GM23338 (cell line): ENCODE data around the gene RHOF. TPM values are rescaled to one million over a fixed set of nuclear protein-coding genes. Genes with fewer than 3 reads are reported as not detected.

Experiments
- ATAC-seq: fragments of 200-7000 bp; cut with Tn5 transposase; 3 replicates; pipeline ENCODE4 v1.9.1; 2020
- DNase-seq: peaks from one replicate; pipeline ENCODE4 v3.0.0-alpha.2; 2015; ENCODE audit warnings: low spot score
- H2AFZ ChIP-seq: fragments of 200-600 bp; sonication (generic); 2 replicates; pipeline ENCODE4 v1.8.0; 2016; ENCODE audit warnings: antibody characterized with exemption, mild to moderate bottlenecking, moderate library complexity
- H3F3A ChIP-seq: fragments of 200-600 bp; sonication (generic); replicated peaks from 2 replicates; pipeline ENCODE4 v1.8.0; 2017; ENCODE audit warnings: antibody characterized with exemption, mixed run types, low read depth
- H3K27ac ChIP-seq: fragments of 200-600 bp; sonication (generic); 2 replicates; pipeline ENCODE4 v1.6.1; 2016; ENCODE audit warnings: low read depth
- H3K27me3 ChIP-seq: fragments of 200-600 bp; sonication (generic); 2 replicates; pipeline ENCODE4 v1.8.0; 2016; ENCODE audit warnings: mild to moderate bottlenecking, mixed run types, moderate library complexity; ENCODE audit not compliant: insufficient read depth
- H3K36me3 ChIP-seq: fragments of 200-600 bp; sonication (generic); 2 replicates; pipeline ENCODE4 v1.8.0; 2016; ENCODE audit warnings: mild to moderate bottlenecking; ENCODE audit not compliant: insufficient read depth
- H3K4me1 ChIP-seq: fragments of 200-600 bp; sonication (generic); 2 replicates; pipeline ENCODE4 v1.8.0; 2016; ENCODE audit warnings: mild to moderate bottlenecking, moderate library complexity; ENCODE audit not compliant: insufficient read depth
- H3K4me2 ChIP-seq: fragments of 200-600 bp; sonication (generic); 2 replicates; pipeline ENCODE4 v1.7.1; 2017; ENCODE audit warnings: mixed run types
- H3K4me3 ChIP-seq: fragments of 200-600 bp; sonication (generic); 2 replicates; pipeline ENCODE4 v1.6.1; 2016; ENCODE audit warnings: mixed run types
- H3K79me2 ChIP-seq: fragments of 200-600 bp; sonication (generic); replicated peaks from 2 replicates; pipeline ENCODE4 v1.8.0; 2017; ENCODE audit warnings: mild to moderate bottlenecking; ENCODE audit not compliant: insufficient read depth
- H3K9me2 ChIP-seq: fragments of 200-600 bp; sonication (generic); 2 replicates; pipeline ENCODE4 v1.8.0; 2017; ENCODE audit not compliant: insufficient read depth
- H4K20me1 ChIP-seq: fragments of 200-600 bp; sonication (generic); replicated peaks from 2 replicates; pipeline ENCODE4 v1.8.0; 2017; ENCODE audit warnings: mild to moderate bottlenecking; ENCODE audit not compliant: insufficient read depth
- H3K27ac Mint-ChIP-seq: 2 replicates; pipeline ENCODE4 v1.8.0; 2020; ENCODE audit warnings: inconsistent platforms, mild to moderate bottlenecking, moderate library complexity, mixed read lengths
- H3K27me3 Mint-ChIP-seq: 3 replicates; pipeline ENCODE4 v1.8.0; 2022; ENCODE audit warnings: low read depth, mild to moderate bottlenecking, moderate library complexity, mixed read lengths, inconsistent platforms; ENCODE audit not compliant: insufficient read depth, poor library complexity
- H3K36me3 Mint-ChIP-seq: 3 replicates; pipeline ENCODE4 v1.8.0; 2021; ENCODE audit warnings: low read depth, mild to moderate bottlenecking, inconsistent platforms, moderate library complexity, mixed read lengths
- H3K4me1 Mint-ChIP-seq: 3 replicates; pipeline ENCODE4 v1.8.0; 2020; ENCODE audit warnings: mild to moderate bottlenecking, inconsistent platforms, mixed read lengths
- H3K4me3 Mint-ChIP-seq: 3 replicates; pipeline ENCODE4 v1.8.0; 2021; ENCODE audit warnings: moderate library complexity, mild to moderate bottlenecking, inconsistent platforms, mixed read lengths
- H3K9me3 Mint-ChIP-seq: 3 replicates; pipeline ENCODE4 v1.8.0; 2020; ENCODE audit warnings: moderate library complexity, mild to moderate bottlenecking, inconsistent platforms, mixed read lengths
- CREB1 ChIP-seq: fragments of 250-450 bp; sonication (Bioruptor Pico); IDR thresholded peaks from 2 replicates; pipeline ENCODE4 v1.5.0; 2020; ENCODE audit warnings: low read depth, mild to moderate bottlenecking, moderate library complexity
- NANOG ChIP-seq: IDR thresholded peaks from 2 replicates; pipeline ENCODE4 v1.6.1; 2016; ENCODE audit warnings: antibody characterized with exemption, borderline replicate concordance
- POLR2AphosphoS5 ChIP-seq: IDR thresholded peaks from 2 replicates; pipeline ENCODE4 v1.6.1; 2016; ENCODE audit warnings: antibody characterized with exemption, low read depth
- polyA plus RNA-seq: library from polyadenylated mRNA; unstranded; fragments of >200 nt; fragmentation: Nextera tagmentation; extraction: Ambion mirVana; gene quantifications from 2 replicates; pipeline ENCODE4 v1.2.1, GENCODE V29; 2016
- total RNA-seq: library from RNA; depleted of rRNA; stranded (reverse); fragments of >200 nt; shearing (Covaris generic); gene quantifications from 2 replicates; pipeline ENCODE4 v1.2.3, GENCODE V29; 2014
- TF ChIP-seq, protein P1 (sequence below): fragments of 250-450 bp; sonication (Bioruptor Pico); IDR thresholded peaks from 2 replicates; pipeline ENCODE4 v1.5.0; 2020; ENCODE audit warnings: mild to moderate bottlenecking, moderate library complexity

The RHOF gene
- total and polyA plus RNA-seq, 2 experiments from 2014 or later: 10.5 to 53.4 TPM

DNA sequence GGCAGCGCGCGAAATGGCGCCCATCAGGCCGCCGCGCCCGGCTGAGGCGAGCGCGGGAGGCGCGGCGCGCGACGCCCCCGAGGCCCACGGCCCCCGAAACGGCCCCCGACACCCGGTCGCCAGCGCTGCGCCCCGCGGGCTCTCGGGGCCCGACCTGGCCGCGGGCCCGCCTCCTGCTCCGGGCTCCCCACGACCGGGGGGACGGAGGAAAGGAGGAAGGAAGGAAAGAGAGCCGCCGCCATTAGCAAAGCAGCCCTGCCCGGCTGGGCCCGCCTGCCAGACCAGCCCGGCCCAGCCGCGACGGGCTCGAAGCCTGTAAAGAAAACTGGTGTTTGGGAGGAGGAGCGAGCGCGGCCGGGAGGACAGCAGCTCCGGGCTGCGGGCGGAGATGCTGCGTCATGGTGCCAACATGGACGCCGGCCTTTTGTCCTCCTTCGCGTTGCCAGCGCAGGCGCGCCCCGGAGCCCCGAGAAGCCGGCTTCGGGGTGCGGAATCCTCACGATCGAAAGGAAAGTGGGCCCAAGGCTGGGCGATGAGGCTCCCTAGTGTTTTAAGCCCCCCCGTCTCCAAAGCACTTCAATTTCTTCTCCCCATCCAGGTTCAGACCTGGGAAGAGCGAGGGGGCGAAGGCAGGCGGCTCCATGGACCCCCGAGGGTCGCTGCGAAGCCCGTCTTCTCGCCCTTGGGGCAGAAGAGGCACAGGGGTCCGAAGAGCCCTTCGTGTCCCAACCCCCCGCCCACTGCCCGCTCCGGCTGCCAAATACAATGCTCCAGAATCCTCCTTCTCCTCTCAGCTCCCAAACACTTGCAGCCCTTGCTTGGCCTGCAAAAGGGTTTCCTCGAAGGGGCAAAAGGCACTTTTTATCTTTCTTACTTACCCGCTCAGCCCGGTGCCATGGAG is 7.5 kb upstream of the RHOF start:
- H3K27me3 ChIP-seq: no peaks in the 10 kb centered on the region
- H3F3A ChIP-seq: peaks cover 28% of the 10 kb centered on the region; the same call in 1 of the 2 replicates
- peak; percentile 79 for DNase-seq
- Mint-ChIP-seq H3K36me3 (peaks cover 45% of the 10 kb centered on the region), H3K4me3 (peak overlapping the region; percentile 90), H3K4me1 (peaks cover 39% of the 10 kb centered on the region), H3K27me3 (peaks cover 36% of the 10 kb centered on the region), H3K9me3 (peaks cover 5% of the 10 kb centered on the region; the same call in 2 of the 3 replicates), H3K27ac (peak overlapping the region; percentile 100)
- no peak for TF ChIP-seq NANOG
- TF ChIP-seq, protein P1, sequence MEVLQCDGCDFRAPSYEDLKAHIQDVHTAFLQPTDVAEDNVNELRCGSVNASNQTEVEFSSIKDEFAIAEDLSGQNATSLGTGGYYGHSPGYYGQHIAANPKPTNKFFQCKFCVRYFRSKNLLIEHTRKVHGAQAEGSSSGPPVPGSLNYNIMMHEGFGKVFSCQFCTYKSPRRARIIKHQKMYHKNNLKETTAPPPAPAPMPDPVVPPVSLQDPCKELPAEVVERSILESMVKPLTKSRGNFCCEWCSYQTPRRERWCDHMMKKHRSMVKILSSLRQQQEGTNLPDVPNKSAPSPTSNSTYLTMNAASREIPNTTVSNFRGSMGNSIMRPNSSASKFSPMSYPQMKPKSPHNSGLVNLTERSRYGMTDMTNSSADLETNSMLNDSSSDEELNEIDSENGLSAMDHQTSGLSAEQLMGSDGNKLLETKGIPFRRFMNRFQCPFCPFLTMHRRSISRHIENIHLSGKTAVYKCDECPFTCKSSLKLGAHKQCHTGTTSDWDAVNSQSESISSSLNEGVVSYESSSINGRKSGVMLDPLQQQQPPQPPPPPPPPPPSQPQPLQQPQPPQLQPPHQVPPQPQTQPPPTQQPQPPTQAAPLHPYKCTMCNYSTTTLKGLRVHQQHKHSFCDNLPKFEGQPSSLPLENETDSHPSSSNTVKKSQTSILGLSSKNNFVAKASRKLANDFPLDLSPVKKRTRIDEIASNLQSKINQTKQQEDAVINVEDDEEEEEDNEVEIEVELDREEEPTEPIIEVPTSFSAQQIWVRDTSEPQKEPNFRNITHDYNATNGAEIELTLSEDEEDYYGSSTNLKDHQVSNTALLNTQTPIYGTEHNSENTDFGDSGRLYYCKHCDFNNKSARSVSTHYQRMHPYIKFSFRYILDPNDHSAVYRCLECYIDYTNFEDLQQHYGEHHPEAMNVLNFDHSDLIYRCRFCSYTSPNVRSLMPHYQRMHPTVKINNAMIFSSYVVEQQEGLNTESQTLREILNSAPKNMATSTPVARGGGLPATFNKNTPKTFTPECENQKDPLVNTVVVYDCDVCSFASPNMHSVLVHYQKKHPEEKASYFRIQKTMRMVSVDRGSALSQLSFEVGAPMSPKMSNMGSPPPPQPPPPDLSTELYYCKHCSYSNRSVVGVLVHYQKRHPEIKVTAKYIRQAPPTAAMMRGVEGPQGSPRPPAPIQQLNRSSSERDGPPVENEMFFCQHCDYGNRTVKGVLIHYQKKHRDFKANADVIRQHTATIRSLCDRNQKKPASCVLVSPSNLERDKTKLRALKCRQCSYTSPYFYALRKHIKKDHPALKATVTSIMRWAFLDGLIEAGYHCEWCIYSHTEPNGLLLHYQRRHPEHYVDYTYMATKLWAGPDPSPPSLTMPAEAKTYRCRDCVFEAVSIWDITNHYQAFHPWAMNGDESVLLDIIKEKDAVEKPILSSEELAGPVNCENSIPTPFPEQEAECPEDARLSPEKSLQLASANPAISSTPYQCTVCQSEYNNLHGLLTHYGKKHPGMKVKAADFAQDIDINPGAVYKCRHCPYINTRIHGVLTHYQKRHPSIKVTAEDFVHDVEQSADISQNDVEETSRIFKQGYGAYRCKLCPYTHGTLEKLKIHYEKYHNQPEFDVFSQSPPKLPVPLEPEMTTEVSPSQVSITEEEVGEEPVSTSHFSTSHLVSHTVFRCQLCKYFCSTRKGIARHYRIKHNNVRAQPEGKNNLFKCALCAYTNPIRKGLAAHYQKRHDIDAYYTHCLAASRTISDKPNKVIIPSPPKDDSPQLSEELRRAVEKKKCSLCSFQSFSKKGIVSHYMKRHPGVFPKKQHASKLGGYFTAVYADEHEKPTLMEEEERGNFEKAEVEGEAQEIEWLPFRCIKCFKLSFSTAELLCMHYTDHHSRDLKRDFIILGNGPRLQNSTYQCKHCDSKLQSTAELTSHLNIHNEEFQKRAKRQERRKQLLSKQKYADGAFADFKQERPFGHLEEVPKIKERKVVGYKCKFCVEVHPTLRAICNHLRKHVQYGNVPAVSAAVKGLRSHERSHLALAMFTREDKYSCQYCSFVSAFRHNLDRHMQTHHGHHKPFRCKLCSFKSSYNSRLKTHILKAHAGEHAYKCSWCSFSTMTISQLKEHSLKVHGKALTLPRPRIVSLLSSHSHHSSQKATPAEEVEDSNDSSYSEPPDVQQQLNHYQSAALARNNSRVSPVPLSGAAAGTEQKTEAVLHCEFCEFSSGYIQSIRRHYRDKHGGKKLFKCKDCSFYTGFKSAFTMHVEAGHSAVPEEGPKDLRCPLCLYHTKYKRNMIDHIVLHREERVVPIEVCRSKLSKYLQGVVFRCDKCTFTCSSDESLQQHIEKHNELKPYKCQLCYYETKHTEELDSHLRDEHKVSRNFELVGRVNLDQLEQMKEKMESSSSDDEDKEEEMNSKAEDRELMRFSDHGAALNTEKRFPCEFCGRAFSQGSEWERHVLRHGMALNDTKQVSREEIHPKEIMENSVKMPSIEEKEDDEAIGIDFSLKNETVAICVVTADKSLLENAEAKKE: no peak
- 0 out of 2 replicates have a peak, but pooled peaks have one; percentile 22 for TF ChIP-seq CREB1 (CRISPR knock-in tag)
- peak; percentile 52 for TF ChIP-seq POLR2AphosphoS5
- H3K27ac ChIP-seq: peak overlapping the region; percentile 99
- H3K4me3 ChIP-seq: peak overlapping the region; percentile 59
- H4K20me1 ChIP-seq: peaks cover 9% of the 10 kb centered on the region; the same call in 1 of the 2 replicates
- no peaks in the 10 kb centered on the region for H3K9me2 ChIP-seq
- ATAC-seq: no peak
- H3K36me3 ChIP-seq: no peaks in the 10 kb centered on the region
- H3K79me2 ChIP-seq: peaks cover 60% of the 10 kb centered on the region
- H3K4me2 ChIP-seq: peak overlapping the region; percentile 94
- H3K4me1 ChIP-seq: peaks cover 33% of the 10 kb centered on the region
- no peak overlapping the region for H2AFZ ChIP-seq
